Kidney (tissue), 14 donors: ENCODE results near the gene OR8D1. TPM values are rescaled to one million over a fixed set of nuclear protein-coding genes. Genes with fewer than 3 reads are reported as not detected.

Experiments used
- DNase-seq, 5 donors: peaks; one replicate each; pipeline ENCODE4 v3.0.0-alpha.2; 2013 to 2020
- FAIRE-seq: peaks from 2 replicates; lab custom pipeline; 2012; peaks lifted over from hg19 to GRCh38; lab: Jason Lieb, UNC
- H3K27ac ChIP-seq, 2 donors: one replicate each; pipeline ENCODE4 v1.7.0; 2013; ENCODE audit warnings: low read depth in 2 of 2, low read length in 2 of 2, inconsistent platforms in 1 of 2
- H3K27me3 ChIP-seq: one replicate; pipeline ENCODE4 v1.7.1; 2013; ENCODE audit warnings: low read length, inconsistent platforms; ENCODE audit not compliant: control insufficient read depth, insufficient read depth
- H3K36me3 ChIP-seq, 3 donors: one replicate each; pipeline versions ENCODE4 v1.7.0 to v1.7.1; 2013; ENCODE audit warnings: low read length in 3 of 3, control low read depth in 1 of 3, inconsistent platforms in 1 of 3; ENCODE audit not compliant: insufficient read depth in 3 of 3, control insufficient read depth in 2 of 3
- H3K4me1 ChIP-seq, 3 donors: one replicate each; pipeline versions ENCODE4 v1.7.0 to v1.7.1; 2013; ENCODE audit warnings: low read length in 3 of 3, inconsistent platforms in 1 of 3, low read depth in 1 of 3; ENCODE audit not compliant: control insufficient read depth in 2 of 3, insufficient read depth in 2 of 3
- H3K4me3 ChIP-seq, 3 donors: one replicate each; pipeline versions ENCODE4 v1.7.0 to v1.8.1; 2013; ENCODE audit warnings: low read length in 3 of 3, control low read depth in 1 of 3, inconsistent platforms in 1 of 3
- H3K9ac ChIP-seq, 3 donors: one replicate each; pipeline versions ENCODE4 v1.7.0 to v1.7.1; 2013; ENCODE audit warnings: low read length in 3 of 3, control low read depth in 1 of 3, inconsistent platforms in 1 of 3
- H3K9me3 ChIP-seq, 3 donors: one replicate each; pipeline versions ENCODE4 v1.7.0 to v1.7.1; 2013; ENCODE audit warnings: low read length in 3 of 3, control low read depth in 1 of 3, inconsistent platforms in 1 of 3; ENCODE audit not compliant: control insufficient read depth in 2 of 3, insufficient read depth in 1 of 3
- CTCF ChIP-seq: IDR thresholded peaks from 3 replicates; pipeline ENCODE4 v1.5.1; 2012; ENCODE audit warnings: mild to moderate bottlenecking, moderate library complexity, borderline replicate concordance; ENCODE audit not compliant: insufficient read depth; ENCODE audit errors: extremely low read depth
- intact Hi-C: fragments of 100-400 bp; cut with DNase I; formaldehyde crosslinking; loops from one replicate; pipeline ENCODE4 v1.11.1; 2022
- polyA plus RNA-seq: library from polyadenylated mRNA; stranded (reverse); fragments of 350-450 nt; fragmentation: Illumina TruSeq; extraction: RNeasy Lipid Tissue Mini Kit (QIAGEN cat#74804); gene quantifications from one replicate; pipeline ENCODE4 v1.2.3, GENCODE V29; 2014; ENCODE audit warnings: low read depth, low replicate concordance; ENCODE audit not compliant: insufficient read depth
- total RNA-seq: library from RNA; stranded (reverse); fragmentation: NEBNext Ultra II Directional; extraction: Animal tissue kit (Norgen Biotek cat#: 25700); gene quantifications from one replicate; pipeline ENCODE4 v1.2.1, GENCODE V29; 2021
- donor health status: control.
- donor health status: control.
- donor health status: control.
- donor health status: control.
- donor health status: control.
- donor health status: DM: yes; HTN: yes; CAD: no.
- donor health status: Normal renal cell carcinoma (clear cell type).

The OR8D1 gene
- total and polyA plus RNA-seq, 2 donors from 2014 or later: not detected

- Histone ChIP-seq H3K9ac (no peak overlapping the region), H3K4me1 (no peaks in the 10 kb centered on the region), H3K36me3 (no peaks in the 10 kb centered on the region), H3K27me3 (no peaks in the 10 kb centered on the region), H3K27ac (no peak overlapping the region), H3K9me3 (no peaks in the 10 kb centered on the region), H3K4me3 (no peak overlapping the region)
- DNase-seq: no peak
- intact Hi-C loops: no loop called here
- no peak for FAIRE-seq
- TF ChIP-seq CTCF: no peak
Measured at GRCh38 chr11:124329787-124330478, 16.2 kb upstream of the OR8D1 start.

DNA sequence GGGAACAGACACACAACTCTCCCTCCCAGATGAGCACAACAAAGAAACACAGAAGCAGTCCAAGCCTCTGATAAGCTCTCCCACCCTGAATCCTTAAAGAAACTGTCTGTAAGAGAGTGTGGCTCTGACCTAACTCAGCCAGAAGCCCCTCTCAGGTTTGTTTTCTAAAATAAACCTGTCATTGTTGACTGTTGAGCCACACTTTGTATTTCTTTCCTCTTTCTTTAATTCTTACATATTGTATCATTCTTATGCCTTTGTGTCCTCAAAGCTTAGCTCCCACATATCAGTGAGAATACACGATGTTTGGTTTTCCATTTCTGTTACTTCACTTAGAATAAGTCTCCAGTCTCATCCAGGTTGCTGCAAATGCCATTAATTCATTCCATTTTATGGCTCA lies 14.0 kb upstream of the OR8D1 start:
- no peak for TF ChIP-seq CTCF
- H3K9me3 ChIP-seq: no peaks in the 10 kb centered on the region
- FAIRE-seq: no peak
- DNase-seq: no peak
- no peaks in the 10 kb centered on the region for H3K4me1 ChIP-seq
- H3K36me3 ChIP-seq: no peaks in the 10 kb centered on the region
- no peak overlapping the region for H3K4me3 ChIP-seq
- intact Hi-C loops: no loop called here
- no peaks in the 10 kb centered on the region for H3K27me3 ChIP-seq
- H3K27ac ChIP-seq: no peak overlapping the region
- no peak overlapping the region for H3K9ac ChIP-seq

- FAIRE-seq: no peak
- no peak overlapping the region for H3K9ac ChIP-seq
- TF ChIP-seq CTCF: no peak
- no peak overlapping the region for H3K4me3 ChIP-seq
- H3K4me1 ChIP-seq: no peaks in the 10 kb centered on the region
- no peak overlapping the region for H3K27ac ChIP-seq
- intact Hi-C loops: no loop called here
- no peaks in the 10 kb centered on the region for H3K27me3 ChIP-seq
- no peak for DNase-seq
- H3K36me3 ChIP-seq: no peaks in the 10 kb centered on the region
- H3K9me3 ChIP-seq: no peaks in the 10 kb centered on the region
Measured at GRCh38 chr11:124322356-124322755, 8.6 kb upstream of the OR8D1 start.

DNA sequence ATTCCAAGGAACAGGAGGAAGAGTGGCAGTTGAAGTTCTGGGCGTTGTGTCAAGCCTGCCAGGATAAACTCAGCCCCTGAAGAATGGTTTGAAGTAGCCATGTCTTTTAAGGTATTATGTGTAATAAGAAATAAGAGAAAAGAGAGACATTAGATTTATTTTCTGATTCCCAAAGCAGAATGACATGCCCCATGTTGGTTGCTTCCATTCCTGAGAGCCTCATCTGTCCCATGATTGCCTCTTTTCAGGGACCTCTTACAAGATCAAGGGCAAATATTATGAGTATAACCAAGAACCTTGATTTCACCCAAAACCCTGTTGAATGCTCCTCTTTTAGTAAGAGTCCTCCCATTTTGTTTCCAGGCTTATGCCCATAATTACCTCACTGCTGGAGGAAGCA lies 6.3 kb upstream of the OR8D1 start, which contains the start of gene OR8D2:
Gene OR8D2, minus strand, starts transcription at position 101 of the 400 bp plus-strand sequence. Its CDS starts 0 bp downstream, at position 101.
- no peaks in the 10 kb centered on the region for H3K36me3 ChIP-seq
- H3K9ac ChIP-seq: no peak within 1 kb of the TSS
- no peak within 1 kb of the TSS for H3K27ac ChIP-seq
- H3K9me3 ChIP-seq: no peaks in the 10 kb centered on the region
- no peak for DNase-seq
- H3K4me3 ChIP-seq: no peak within 1 kb of the TSS
- no peak for FAIRE-seq
- no peaks in the 10 kb centered on the region for H3K27me3 ChIP-seq
- intact Hi-C loops: no loop called here
- no peak for TF ChIP-seq CTCF
- H3K4me1 ChIP-seq: no peaks in the 10 kb centered on the region
